Measurements from ENCODE around the gene ZSCAN5A. TPM values are rescaled to one million over a fixed set of nuclear protein-coding genes. Genes with fewer than 3 reads are reported as not detected.

Gene ZSCAN5A
- total and polyA plus RNA-seq, 10 of the 15 experiments (the other 5 are each of a cell fraction or from before 2014, with no cell fraction given): 5.5 to 12.0 (median 8.7) TPM

GRCh38 chr19:56317749-56318148 is 3.1 kb upstream of the ZSCAN5A start:
- FAIRE-seq (no peak), DNase-seq (ENCODE audit: low read depth, low spot score) (no peak), ATAC-seq (no peak)
- no peaks in the 10 kb centered on the region for H3K27me3 ChIP-seq (replicated peaks in 1 of 2; ENCODE audit: control insufficient read depth in 2 of 2, insufficient read depth in 2 of 2, low read length in 1 of 2)
- H3K4me1 ChIP-seq (ENCODE audit: control insufficient read depth, insufficient read depth, low read length): peaks cover 3% of the 10 kb centered on the region
- no peak overlapping the region for H3K9ac ChIP-seq (ENCODE audit: control insufficient read depth, insufficient read depth, low read length)
- no peak overlapping the region for H3K4me3 ChIP-seq
- ChIA-PET POLR2A (no interaction called here), RAD21 (ENCODE audit: unreplicated experiment) (interaction anchor here (1.1 to 1.7 kb wide), 2 partner anchors 13 to 252 kb away, joined by 3 to 4 read pairs; no protein-coding TSS in a partner anchor), SMC1A (ENCODE audit: uncharacterized antibody, unreplicated experiment) (interaction anchor here (1.4 kb wide), 1 partner anchor 26 kb away, joined by 3 read pairs; no protein-coding TSS in a partner anchor), CTCF (interaction anchor here (1.4 to 10.4 kb wide), 2 partner anchors 8 to 15 kb away, joined by 7 to 88 read pairs; no protein-coding TSS in a partner anchor)
- no peaks in the 10 kb centered on the region for H3K36me3 ChIP-seq (ENCODE audit: control insufficient read depth in 2 of 2, insufficient read depth in 2 of 2, low read length in 1 of 2)
- BruUV-seq (replicated peaks): no TSS peak
- no peaks in the 10 kb centered on the region for H3K79me2 ChIP-seq (ENCODE audit: control insufficient read depth, insufficient read depth, low read length)
- in situ Hi-C loops (cut with MboI): loop anchor here (5.0 kb wide), 1 partner anchor 235 kb away; no protein-coding TSS in a partner anchor
- no peak overlapping the region for H2AFZ ChIP-seq (ENCODE audit: control insufficient read depth, low read depth, low read length)
- H4K20me1 ChIP-seq (ENCODE audit: control insufficient read depth, insufficient read depth): no peaks in the 10 kb centered on the region
- 53% methylated on average over 2 of the region's 2 CpGs for WGBS (ENCODE audit: insufficient coverage, insufficient replicate concordance, low lambda C conversion rate, missing lambda C conversion rate)
- no peak overlapping the region for H3K27ac ChIP-seq (ENCODE audit: control insufficient read depth, insufficient read depth)
- H3K9me3 ChIP-seq (replicated peaks; ENCODE audit: control insufficient read depth, insufficient read depth, low read length): no peaks in the 10 kb centered on the region; the same call in 2 of the 3 replicates
- no peak overlapping the region for H3K4me2 ChIP-seq (ENCODE audit: control insufficient read depth, insufficient read depth)
- intact Hi-C loops (cut with micrococcal nuclease; ENCODE audit: unreplicated experiment): no loop called here
- TF ChIP-seq BCL11A (IDR thresholded peaks at IDR 0.05; ENCODE audit: low read depth, low read length) (no peak), ZNF384 (IDR thresholded peaks at IDR 0.05; ENCODE audit: borderline replicate concordance, low read depth, low read length) (no peak), SMC3 (IDR thresholded peaks at IDR 0.05; ENCODE audit: borderline replicate concordance, low read length) (no peak), CBX5 (IDR thresholded peaks at IDR 0.05; ENCODE audit: low read depth) (no peak), ZZZ3 (IDR thresholded peaks at IDR 0.05; ENCODE audit: control insufficient read depth, insufficient read length, low read depth) (no peak), ZBTB11 (CRISPR knock-in tag; IDR thresholded peaks at IDR 0.05) (no peak), POU2F2 (IDR thresholded peaks at IDR 0.05; ENCODE audit: borderline replicate concordance, low read depth, low read length) (no peak), RAD21 (IDR thresholded peaks at IDR 0.05; ENCODE audit: insufficient read depth, low read depth, low read length) (no peak), SP1 (IDR thresholded peaks at IDR 0.05; ENCODE audit: low read depth, low read length) (no peak), CTCF (IDR thresholded peaks at IDR 0.05 in 2 of 3, conservative IDR thresholded peaks at IDR 0.05 in 1 of 3; ENCODE audit: control insufficient read depth in 2 of 3, extremely low read depth in 1 of 3, insufficient read depth in 1 of 3, low read depth in 3 of 3, low read length in 3 of 3) (no peak)
- TF ChIP-seq, protein P1, sequence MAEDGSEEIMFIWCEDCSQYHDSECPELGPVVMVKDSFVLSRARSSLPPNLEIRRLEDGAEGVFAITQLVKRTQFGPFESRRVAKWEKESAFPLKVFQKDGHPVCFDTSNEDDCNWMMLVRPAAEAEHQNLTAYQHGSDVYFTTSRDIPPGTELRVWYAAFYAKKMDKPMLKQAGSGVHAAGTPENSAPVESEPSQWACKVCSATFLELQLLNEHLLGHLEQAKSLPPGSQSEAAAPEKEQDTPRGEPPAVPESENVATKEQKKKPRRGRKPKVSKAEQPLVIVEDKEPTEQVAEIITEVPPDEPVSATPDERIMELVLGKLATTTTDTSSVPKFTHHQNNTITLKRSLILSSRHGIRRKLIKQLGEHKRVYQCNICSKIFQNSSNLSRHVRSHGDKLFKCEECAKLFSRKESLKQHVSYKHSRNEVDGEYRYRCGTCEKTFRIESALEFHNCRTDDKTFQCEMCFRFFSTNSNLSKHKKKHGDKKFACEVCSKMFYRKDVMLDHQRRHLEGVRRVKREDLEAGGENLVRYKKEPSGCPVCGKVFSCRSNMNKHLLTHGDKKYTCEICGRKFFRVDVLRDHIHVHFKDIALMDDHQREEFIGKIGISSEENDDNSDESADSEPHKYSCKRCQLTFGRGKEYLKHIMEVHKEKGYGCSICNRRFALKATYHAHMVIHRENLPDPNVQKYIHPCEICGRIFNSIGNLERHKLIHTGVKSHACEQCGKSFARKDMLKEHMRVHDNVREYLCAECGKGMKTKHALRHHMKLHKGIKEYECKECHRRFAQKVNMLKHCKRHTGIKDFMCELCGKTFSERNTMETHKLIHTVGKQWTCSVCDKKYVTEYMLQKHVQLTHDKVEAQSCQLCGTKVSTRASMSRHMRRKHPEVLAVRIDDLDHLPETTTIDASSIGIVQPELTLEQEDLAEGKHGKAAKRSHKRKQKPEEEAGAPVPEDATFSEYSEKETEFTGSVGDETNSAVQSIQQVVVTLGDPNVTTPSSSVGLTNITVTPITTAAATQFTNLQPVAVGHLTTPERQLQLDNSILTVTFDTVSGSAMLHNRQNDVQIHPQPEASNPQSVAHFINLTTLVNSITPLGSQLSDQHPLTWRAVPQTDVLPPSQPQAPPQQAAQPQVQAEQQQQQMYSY (CRISPR knock-in tag; IDR thresholded peaks at IDR 0.05): no peak
- TF ChIP-seq, protein P2, sequence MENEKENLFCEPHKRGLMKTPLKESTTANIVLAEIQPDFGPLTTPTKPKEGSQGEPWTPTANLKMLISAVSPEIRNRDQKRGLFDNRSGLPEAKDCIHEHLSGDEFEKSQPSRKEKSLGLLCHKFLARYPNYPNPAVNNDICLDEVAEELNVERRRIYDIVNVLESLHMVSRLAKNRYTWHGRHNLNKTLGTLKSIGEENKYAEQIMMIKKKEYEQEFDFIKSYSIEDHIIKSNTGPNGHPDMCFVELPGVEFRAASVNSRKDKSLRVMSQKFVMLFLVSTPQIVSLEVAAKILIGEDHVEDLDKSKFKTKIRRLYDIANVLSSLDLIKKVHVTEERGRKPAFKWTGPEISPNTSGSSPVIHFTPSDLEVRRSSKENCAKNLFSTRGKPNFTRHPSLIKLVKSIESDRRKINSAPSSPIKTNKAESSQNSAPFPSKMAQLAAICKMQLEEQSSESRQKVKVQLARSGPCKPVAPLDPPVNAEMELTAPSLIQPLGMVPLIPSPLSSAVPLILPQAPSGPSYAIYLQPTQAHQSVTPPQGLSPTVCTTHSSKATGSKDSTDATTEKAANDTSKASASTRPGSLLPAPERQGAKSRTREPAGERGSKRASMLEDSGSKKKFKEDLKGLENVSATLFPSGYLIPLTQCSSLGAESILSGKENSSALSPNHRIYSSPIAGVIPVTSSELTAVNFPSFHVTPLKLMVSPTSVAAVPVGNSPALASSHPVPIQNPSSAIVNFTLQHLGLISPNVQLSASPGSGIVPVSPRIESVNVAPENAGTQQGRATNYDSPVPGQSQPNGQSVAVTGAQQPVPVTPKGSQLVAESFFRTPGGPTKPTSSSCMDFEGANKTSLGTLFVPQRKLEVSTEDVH (IDR thresholded peaks at IDR 0.05; ENCODE audit: low read depth, partially characterized antibody): no peak

Data from GM12878 (cell line).